Fibroblast of upper back skin (primary cell): Measurements from ENCODE around the gene KLF12.

Experiments
- DNase-seq: peaks from one replicate; pipeline ENCODE4 v3.0.0-alpha.2; 2013

The KLF12 gene

GRCh38 chr13:74134221-74134776 is at the start of gene KLF12:
Gene KLF12 (minus strand): TSS chr13:74134404.
- DNase-seq, result peak; percentile 96

GRCh38 chr13:74182491-74182890 is 48.3 kb upstream of the KLF12 start:
- DNase-seq, result no peak

GRCh38 chr13:74174810-74175209 is 40.6 kb upstream of the KLF12 start:
- no peak for DNase-seq

DNA sequence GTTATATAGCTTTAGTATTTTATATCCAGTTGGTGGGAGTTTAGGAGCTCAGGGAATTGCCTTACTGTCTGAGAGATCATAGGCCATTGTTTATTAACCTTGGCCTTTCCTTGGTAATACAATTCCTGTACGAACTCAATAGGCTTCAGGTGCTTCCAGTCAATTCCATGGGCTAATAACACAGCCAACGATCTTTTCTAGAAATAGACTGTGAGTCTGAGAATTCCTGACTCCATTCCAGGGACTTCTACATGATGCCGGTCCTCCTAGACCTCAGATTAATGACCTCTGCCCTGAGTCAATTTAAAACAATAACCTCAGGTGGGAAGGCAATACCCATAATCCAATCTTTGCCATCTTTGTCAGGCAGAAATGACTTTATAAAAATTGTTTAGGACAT is 39.6 kb upstream of the KLF12 start:
- DNase-seq, result no peak

DNA sequence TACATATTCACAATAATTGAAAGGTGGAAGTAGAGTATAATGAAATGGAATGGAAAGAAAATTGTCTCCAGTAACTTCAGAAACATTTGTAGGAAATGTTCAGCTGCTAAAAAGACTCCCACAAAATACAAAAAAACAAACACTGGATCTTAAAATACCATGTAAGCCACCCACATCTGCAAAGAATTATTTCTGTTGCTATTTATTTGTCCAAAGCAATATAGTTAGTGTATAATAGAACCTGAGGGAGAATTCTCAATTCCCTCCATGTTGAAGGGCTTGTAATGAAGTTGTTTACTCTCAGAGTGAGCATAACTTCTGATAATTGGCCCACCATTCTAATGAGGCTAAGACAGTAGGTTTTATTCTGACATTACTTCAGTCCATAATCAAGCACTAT is 37.4 kb upstream of the KLF12 start:
- DNase-seq, result no peak

DNA sequence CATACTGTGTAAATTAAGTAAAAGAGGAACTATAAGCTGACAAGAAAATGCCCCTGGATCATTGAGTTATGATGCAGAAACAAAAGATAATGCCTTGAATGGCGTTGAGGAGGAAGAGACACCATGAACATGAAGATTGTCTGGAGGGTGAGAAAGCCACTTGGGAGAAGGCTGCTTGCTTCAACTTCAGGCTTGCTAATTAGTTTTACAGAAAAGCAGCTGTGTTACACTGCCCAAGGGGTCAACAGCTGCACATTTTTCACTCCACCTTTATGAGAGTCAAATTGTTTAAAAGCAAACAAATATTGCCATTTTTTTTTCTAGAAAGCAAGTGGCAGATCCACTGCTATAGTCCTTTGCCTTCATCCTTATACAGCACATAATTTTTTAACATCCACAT is 35.5 kb upstream of the KLF12 start:
- no peak for DNase-seq

DNA sequence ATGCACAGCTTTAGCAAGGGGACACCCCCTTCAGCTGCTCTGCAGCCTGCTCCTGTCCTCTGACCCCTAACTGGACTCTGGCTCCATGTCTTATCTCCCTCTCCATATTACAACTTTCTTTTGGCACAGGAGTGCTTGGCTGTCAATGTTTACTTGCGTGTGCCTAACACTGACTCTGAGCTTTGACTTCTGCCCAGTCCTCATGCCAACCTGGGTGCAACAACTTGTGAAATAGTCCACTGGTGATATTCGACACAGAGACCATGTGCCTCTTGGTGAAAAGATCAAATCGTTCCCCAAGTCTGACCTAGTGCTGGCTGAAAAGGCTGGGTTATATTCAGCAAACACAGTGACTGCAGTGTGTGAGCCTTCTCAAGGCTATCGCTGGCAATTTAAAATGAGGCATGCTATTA is 34.1 kb upstream of the KLF12 start:
- DNase-seq, result no peak

DNA sequence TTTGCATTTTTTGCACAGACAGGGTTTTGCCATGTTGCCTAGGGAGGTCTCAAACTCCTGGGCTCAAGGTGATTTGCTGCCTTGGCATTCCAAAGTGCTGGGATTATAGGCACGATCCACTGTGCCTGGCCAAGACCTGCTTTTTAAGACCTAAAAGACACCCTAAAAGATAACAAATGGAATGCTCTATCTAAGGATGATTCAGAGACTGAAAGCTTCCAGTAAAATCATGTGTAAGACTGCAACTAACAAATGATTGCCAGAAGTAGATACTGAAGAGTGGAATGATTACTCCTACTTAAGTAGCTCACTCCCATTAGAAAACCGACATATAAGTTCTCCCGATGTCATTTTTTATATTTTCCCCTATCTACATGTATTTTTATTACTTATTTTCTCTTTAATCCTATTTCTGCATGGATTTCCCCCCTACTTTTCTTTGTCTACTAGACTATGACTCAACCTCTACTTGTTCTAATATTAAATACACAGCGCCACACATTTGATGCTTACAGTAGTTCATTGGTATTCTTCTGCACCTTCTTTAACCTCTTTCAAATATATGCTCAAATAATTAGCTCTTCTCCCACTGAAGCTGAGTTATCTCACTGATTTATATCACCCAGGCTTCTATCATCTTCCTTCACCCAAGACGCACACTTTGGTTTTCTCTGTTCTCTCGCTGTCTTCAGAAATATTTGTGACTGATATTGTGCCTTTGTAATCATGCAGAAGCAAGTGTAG is 32.2 kb upstream of the KLF12 start:
- DNase-seq, result no peak

DNA sequence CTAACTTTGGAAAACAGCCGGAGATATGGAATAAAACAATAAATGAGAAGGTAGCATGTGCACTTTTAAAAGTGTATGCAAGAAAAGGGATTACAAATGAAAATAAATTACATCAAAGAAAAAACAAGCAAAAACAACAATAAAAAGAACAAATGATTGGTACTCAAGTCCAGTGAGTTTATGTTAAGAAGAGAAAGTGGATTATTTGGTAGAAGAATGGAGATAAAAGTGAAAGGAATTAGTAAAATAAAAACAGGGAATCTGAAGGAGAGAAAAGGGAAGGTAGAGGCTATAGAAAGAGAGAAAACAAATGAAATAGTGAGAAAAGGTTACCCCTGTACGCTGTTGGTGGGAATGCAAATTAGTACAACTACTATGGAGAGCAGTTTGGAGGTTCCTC is 28.6 kb upstream of the KLF12 start:
- no peak for DNase-seq

DNA sequence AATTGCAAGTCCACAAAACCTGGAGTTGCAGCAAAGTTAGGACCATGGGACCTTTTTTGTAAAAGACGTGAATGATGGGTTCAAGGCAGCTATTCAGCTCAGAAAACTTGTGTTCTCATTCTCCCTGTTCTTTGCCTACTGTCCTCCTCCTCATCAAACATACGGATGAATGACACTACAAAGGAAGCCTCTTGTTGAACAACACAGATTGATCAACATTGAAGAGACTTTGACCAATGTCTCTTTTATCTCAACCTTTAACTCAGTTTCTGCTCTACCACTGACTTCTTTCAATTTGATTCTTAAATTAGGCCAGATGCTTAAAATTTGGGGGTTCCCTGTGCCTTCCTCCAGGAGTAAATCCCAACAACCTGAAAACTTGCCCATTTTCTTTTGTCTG is 27.9 kb upstream of the KLF12 start:
- DNase-seq, result no peak

DNA sequence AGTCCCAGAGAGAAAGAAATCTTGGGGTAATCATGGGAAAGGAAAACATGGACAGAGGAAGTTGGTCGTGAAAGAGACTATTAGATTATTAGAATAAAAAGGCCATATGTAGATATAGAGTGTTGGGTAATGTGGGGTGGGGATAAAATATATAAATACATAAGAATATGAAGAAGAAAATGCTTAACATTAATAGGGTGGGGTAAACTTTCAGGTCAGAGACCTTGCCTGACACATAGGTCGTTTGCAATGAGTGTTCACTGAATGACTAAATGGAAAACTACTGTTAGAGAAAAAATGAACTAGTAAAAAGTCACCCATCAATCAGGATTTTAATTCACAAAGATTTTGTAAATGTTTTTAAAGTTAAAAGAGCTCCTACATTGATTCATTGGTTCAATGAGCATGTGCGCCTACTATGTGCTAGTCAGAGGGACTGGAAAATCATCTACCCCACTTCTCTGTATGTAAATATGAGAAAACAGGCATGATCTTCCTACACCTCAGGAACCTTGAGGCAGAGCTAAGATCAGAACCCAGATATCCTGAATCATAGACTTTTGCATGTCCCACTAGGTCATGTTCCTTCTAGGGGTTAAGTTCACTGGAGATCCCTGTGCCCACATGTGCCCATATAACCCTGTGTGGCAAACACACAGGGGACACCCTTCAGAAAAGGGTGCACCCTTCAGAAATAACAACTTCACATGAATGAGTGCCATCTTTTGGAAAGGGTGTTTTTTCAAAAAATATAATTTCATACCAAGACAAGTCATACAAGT is 24.6 kb upstream of the KLF12 start:
- DNase-seq, result no peak

DNA sequence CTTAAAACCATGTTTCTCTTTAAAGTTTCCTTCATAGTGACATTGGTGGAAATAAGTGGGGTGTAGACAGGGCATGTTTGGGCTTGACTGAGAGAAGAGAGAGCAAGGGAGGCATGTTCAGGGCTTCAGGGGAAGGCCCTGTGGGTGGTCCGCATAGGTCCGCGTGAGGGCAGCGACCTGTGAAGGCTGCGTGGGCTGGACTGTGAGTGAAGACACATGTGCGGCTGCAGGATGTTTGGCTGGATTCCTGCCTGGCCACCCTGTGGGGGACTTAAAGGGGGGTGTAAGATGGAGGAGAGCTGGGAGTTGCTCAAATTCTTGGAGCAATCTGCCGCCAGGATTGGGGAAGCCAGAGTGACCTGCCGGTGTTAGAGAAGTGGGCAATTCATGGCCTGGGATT is 23.8 kb upstream of the KLF12 start:
- peak; percentile 54 for DNase-seq

DNA sequence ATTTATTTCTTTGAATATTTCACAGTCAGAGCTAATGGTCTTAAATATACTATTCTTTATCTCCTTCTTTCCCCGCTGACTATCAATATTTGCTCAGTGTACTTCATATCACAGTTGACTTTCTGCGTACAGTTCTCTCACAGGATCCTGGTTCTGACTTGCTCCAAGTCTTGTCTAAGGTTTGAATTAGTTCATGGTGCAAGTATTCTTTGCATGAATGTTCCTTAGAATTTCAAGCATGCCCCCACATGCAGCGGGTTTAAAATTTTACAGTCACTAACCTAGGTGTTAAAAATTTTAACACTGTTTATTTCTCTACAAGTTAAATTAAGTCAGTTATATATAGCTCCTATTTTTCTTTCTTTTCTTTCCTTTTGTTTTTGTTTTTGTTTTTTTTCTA is 20.8 kb upstream of the KLF12 start:
- DNase-seq, result no peak

DNA sequence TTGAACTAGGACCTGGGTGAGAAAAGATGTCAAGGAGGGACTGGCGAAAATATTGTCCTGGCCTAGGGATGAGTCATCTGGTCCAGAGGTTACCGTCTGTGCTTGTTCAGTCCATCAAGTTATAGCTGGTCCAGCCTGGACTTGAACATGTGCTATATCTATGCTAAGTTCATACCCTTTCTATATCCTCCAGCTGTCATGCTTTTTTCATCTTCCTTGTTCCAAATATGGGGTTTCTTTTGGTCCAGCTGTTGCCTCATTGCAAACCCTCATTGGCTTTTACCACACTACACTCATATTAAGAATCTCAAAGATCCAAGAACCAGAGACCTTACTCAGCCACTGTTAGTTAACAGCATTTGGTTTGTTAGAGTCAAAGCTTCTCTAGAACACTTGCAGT is 19.1 kb upstream of the KLF12 start:
- no peak for DNase-seq

DNA sequence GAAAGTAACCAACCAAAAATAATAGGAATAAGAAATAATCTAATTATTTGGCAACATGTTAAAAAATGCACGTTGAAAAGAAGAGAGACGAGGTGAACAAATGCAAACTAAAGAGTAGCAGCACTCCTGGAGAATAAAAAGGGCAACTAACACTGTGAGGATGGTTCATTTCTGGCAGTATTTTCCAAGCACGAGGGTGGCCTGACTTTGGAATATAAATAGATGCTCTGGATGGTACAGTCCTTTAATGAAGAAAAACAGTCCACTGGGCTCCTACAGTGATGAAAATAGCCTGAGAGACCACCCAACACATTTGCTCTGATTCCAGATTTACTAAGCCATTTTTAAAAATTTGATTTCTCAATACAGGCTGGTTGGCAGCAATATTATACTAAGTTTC is 17.7 kb upstream of the KLF12 start:
- DNase-seq, result no peak

- DNase-seq, result no peak
Observed at GRCh38 chr13:74148352-74148751, 14.1 kb upstream of the KLF12 start.

DNA sequence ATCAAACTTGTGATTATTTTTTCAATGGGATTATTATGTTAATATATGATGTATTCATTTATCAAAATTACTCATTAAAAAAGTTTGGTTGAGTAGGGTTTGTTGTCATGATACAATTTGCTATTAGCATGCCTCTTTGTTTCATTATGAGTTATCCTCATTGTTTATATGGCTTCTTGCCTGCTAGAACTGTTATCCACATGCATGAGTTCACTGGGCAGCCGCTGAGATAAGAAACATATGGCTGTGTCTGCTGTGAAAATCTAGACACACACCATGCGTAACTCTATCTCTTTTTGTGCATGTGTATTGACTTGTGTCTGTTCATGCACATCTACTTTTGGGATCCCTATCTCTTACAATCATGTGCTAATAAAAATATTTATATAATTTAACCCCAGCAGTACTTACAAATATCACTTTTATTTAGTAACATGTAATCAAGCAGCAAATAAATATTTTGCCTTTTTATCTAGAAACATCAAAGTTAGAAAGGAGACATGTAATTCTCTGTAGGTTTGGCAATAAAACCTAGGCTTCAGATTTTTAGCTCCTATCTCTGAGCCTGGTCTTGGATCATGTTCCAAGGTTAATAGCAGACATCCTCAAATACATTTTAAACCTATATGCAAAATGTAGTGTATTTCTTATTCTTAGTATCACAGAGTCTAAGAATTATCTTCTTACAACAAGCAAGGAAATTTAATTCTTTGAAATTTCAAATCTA is 11.2 kb upstream of the KLF12 start:
- peak; percentile 56 for DNase-seq

GRCh38 chr13:74144269-74144668 is 10.1 kb upstream of the KLF12 start:
- DNase-seq, result no peak

GRCh38 chr13:74142257-74142656 is 8.1 kb upstream of the KLF12 start:
- DNase-seq, result no peak

DNA sequence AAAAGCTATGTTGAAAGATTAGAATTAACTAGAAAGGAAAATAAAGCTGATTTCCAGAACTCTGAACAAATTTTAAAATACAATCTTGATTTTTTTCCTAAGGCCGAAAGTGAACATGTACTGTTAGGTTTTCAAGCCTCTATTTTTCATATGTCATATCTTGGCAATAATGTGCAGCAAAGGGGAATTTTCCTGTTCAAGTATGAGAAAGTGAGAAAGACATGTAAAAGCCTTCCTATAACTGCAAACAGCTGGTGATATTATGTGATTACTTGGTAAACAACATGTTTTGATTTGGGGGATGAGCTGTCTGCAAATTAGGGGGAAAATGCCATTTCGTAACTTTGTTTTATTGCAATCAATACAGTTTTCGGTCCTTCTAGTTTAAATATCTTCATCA is 4.0 kb upstream of the KLF12 start:
- no peak for DNase-seq

DNA sequence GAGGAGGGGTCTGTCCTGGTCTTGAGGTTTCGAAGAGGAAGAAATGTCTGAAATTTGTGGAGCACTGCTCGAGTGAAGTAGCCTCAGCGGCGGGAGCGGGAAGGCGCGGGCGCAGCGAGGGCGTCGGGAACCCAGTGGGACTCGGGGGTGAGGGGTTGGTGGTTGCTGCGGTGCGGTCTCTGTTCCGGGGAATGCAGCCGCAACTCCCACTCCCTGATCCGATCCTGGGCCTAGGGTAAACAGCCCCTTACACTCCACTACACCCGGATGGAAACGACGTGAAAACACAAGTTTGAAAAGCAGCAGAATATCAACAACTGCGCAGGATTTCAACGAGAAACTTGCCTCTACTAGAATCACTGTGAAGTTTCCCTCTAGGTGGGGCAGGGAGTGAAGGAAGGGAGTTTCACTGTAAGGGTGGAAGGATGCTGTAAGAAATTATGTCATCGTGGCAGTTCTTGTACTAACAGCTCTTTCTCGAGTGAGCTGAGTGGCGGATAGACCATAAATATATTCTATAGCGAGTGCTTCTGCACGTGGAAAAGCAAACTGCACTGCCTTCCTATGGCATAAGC is 2.0 kb upstream of the KLF12 start:
- DNase-seq, result peak; percentile 53

DNA sequence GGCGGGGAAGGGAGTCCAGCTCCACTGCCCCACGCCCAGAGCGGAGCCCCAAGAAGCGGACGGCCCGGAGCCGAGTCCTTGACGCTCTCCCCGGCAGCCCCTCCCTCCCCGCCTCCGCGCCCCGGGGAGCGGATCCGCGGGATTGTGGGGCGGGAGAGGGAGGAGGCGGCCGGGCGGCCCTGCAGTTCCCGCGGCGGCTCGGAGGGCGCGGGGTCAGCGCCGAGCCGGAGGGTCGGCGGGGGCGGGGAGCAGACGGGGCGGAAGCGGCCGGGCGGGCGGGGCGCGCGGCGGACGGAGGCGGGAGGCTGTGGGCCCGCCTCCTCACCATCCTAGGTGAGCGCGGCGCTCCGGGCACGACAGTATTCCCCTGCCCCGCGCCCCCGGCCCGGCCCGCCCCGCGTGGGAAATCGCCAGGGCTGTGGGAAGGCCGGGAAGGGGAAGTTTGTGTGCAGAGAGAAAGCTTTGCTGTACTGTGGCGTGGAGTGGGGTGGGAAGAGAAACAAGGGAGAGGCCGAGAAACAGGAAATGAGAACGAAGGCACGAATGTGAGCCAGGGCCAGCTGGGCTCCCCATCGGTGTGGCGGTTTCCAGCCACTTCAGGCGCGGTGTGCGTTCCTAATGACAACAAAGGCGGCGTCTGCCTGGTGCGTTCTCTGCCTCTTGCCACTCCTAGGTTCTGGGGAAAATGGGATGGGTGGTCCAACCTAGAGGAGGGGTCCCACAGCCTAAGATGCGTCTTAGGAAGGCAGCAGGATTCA is 1.3 kb upstream of the KLF12 start:
- peak; percentile 70 for DNase-seq
